Measurements from ENCODE around the gene RNF220.

Gene RNF220

DNA sequence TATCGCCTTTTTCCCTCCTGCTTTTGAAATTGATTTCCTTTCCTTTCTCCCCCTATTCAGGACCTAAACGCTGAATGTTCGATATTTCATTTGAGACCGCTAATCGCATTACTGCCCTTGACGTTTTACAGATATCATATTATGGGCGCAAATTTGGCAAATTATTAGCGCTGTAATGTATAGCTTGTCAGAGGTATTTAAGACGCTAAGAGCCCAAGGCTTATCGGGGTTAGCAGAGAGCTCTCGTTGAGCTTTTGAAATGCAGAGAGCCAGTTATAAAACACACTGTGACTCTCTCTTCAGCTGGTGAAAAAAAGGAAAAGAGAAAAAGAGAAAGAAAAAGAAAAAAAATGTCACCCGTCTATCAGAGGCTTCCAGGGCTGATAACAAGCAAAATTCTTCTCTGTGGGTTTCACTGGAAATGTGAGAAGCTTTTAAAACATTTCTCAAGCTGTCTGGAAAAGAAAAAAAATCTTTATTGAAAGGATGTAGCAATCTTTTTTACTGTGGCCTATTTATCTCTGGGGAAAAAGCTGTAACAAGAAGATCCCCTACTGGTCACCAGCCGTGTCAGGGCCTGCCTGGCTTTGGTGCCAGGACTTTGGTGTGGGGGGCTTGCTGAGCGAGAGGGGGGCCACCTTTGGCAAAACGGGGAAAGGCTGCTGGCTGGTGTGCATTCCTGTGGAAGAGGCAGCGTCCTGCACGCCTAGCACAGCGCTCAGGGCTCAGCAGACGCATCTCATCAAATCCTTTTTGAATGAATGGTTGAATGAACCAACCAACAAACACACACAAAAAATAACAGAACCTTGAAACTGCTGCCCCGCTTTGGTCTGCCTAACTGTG is 119.8 kb downstream of the RNF220 start:
- no peak for DNase-seq

DNA sequence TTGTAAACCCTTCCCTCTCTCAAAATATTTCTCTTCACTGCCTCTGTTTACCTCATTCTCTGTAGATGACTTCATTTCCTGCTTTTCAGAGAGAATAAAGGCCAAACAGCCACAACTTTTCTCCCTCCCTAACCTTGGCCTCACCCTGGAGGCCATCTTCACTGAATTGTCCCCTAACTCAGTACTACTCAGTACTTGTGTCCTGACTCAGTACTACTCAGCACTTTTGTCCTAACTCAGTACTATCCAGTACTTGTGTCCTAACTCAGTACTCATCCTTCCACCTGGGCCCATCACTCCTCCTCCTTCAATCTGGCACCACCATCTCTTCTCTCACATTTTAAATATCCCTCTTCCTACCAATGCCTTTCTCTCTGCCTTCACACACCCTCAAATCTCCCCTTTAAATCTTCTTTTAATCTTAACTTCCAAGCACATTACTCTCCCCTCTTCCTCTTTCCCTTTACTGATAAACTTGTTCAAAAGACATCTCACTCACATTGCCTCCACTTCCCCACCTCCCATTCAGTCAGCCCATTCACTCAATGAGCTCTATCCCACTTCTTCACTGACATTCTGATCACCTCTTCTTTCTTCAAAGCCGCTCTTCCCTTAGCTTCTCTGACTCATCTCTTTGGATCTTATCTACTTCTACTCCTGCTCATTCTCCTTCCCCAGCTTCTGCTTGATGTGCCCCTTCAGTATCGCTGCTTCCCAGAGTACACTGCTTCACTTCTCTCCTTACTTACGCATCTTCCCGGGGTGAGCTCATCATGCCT is 121.4 kb downstream of the RNF220 start:
- no peak for DNase-seq

GRCh38 chr1:44531785-44532566 is 126.9 kb downstream of the RNF220 start:
- peak in 1 of 2 experiments; percentile 11 for DNase-seq

DNA sequence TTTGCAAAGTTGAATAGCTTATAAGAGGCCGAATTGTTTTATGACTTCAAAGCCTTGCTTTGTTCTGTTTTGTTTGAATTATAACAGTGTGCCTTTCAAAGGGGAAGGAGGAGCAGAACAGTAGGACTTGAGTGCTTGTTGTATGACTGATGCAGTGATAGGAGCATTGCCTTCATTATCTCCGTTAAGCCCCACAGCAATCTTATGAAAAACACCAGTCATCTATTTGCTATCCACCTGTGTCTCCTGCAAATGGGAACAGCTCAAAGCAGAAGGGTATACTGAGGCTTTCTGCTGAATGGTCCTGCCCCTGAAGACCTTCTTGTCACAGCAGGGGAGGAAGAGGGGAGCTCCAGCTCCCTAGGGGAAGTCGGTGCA is 127.5 kb downstream of the RNF220 start:
- no peak for DNase-seq

DNA sequence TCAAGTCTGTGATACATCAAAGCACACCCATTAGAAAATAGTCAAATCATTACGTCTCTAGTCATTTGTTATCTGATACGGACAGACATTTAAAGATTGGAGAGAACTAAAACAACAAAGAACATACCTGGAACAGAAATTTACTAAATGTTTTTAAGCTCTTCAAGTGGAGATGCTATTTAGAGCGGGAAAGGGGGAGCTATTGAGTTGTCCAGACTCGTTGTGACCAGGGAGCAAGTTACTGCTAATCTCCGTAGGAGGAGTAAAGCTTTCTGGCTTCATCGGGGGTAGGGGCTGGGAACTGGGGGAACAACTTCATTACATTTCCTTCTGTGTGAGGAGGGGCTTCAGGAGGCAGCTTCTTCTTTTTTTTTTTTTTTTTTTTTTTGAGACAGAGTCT is 129.7 kb downstream of the RNF220 start:
- no peak for DNase-seq

DNA sequence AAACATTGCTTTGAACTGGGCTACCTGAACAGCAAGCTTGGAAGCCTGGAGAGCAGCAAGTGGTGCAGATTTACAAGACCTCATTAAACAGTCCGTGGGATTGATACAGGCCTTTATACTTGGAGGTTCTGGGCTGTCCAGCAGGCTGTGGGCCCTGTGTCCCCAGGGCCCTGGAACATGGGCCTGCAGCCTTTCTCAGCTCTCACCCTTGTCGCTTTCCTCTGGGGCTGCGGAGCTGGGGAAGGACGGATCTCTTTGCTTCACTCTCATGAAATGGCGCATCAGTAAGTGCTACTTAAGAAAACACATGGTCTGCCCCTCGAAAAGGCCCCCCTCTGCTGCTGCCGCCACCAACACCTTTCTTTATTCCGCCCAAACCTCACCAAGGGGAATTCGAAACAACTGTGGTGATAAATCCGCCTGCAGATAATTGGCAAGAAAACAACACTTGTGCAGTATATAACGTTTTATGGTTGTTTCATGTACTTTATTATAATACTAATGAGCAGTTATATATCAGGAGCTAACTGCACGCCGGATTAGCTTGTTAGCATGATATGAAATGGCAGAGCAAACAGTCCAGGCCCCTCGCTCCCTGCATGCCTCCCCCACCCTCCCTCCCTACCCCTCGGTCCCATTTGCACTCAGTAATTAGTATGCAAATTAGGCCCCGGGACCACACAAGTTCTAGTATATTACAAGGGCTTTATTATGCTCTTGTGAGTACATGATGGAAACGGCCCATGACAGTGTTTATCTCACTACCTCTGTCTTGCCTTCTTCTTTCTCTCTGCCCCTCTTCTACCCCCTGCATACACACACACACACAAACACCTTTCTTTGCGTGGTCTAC is 131.5 kb downstream of the RNF220 start:
- no peak for DNase-seq

DNA sequence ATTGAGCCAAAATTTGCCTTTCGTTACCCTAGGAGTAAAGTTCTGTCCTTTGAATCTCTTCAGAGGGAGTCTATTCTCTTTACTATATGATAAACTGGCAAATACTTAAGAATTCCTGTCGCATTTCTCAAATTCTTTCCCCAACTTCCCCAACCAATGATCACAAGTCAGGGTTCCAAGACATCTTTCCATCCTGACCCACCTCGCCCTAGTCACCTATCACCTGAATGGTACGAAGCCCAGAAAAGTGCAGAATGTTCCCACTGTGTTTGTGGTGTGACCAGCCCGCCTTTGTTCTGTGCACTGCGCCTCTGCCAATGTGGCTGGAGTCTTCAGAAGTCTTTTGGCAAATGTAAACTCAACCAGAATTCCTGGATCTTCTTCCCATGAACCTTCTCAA is 132.5 kb downstream of the RNF220 start:
- no peak for DNase-seq

GRCh38 chr1:44537956-44538355 is 132.9 kb downstream of the RNF220 start:
- DNase-seq: no peak

DNA sequence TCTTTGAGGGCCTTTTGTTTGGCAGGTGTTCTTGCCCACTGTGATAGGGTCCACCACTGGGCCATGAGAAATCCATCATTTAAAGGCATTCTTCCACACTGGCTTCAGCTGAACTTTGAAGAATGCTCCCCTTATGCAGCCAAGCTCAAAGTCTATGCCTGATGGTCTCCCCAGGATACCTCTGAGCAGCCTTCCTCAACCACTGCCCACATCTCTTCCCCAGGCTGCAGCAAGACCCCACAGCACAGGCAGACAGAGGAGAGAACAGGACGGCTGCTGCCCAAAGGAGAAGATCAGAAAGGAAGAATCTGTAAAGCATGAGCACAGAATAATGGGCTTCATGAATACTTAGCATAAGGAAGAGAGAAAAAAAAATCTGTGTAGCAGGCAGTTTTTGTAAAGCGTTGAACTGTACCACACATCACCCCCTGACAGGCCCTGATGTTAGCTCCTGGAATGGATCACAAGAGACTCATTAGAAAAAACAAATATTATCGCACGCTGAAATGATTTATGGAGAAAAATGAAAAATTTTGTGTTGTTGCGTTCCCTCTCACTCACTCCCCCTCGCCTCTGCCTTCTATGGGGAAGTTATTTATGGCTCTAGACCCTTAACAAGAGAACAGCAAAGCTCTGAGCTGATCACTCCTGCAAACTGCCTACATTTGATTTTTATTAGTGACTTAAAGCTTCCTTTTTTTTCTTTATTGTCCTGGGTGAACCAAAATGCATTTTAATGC is 135.1 kb downstream of the RNF220 start:
- no peak for DNase-seq

- DNase-seq: no peak
Observed at GRCh38 chr1:44542420-44543063, 137.5 kb downstream of the RNF220 start.

GRCh38 chr1:44543064-44543744 is 138.1 kb downstream of the RNF220 start:
- peak in 1 of 2 experiments; percentile 21 for DNase-seq

DNA sequence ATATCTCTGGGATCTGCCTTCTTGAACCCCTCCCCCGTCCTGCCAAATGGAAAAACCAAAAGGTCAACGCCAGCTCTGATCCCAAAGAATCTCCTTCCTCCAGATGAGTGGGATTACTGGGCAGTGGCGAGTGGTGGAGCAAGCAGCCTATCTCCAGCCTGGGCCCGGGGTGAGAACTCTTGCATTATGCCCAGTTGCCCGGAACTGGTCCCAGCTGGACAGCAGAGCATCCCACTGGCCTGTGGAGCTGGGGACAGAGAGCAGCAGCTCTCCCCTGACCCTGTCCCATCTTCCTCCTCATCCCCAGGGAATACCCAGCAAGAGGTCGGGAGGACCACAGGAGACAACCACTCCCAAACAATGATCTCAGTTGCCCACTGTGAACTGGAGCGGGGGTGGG is 138.7 kb downstream of the RNF220 start:
- no peak for DNase-seq

DNA sequence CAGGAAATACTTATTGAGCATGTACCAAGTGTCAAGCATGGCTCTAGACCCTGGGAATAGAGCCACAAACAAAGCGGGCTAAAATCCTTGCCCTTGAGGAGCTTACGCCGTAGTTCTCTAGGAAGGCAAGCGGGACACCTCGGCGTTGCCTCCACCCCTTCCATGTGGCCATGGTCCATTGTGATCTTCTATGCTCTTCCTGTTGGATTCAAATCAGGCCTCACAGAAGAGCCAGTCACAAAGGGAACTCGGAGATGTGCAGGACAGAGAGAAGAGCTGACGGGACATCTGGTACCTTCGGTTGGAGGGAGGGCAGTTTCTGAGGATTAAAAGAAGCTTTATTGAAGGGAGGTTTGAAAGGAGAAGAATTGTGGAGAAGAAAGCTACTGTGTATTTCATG is 139.9 kb downstream of the RNF220 start:
- no peak for DNase-seq

DNA sequence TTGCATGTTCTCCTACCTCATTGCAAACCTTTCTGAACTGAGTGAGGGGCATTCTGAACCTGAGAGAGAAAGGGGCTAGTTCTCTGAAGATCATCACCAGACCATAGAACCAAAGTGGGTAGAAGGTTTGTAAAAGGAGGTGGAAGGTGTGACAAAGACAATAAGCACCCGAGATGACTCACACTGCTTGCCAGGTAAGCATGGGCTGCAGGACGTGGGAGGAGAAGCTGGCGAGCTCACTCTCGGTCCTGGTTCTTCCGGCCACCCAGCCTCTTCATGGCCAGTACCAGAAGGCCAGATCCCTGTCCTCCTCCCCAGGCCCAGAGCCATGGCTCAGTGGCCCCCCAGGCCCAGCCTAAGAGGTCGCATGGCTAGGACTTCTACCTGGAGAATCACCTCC is 140.9 kb downstream of the RNF220 start:
- no peak for DNase-seq

DNA sequence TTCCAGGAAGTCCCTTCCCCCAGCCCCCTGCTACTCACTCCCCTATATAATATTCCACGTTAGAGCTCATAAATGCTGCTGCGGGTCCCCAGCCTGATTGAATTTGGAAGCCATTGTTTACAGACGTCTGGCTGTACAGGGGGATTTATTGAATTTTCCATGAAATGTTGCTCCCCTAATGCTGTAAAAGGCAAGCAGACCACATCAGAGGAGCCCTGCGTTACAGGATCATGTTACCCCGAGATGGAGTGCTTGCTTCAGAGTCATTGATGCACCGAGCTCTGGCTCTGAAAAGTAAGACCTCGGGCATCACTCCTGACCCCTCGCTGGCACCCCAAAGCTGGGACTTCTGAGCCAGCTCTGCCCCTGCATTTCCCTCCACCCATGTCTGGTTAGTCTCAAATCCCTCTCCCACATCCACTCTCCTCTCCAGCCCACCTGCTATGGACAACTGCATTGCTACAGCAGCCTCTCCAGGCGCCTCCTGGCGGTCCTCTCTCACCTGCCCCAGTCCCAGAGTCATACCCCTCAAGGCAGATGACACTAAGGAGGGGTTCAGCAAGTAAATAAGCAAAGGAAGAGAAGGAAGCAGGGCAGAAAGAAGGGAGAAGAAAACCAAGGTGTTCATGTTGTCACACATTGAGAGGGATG is 141.5 kb downstream of the RNF220 start:
- no peak for DNase-seq

DNA sequence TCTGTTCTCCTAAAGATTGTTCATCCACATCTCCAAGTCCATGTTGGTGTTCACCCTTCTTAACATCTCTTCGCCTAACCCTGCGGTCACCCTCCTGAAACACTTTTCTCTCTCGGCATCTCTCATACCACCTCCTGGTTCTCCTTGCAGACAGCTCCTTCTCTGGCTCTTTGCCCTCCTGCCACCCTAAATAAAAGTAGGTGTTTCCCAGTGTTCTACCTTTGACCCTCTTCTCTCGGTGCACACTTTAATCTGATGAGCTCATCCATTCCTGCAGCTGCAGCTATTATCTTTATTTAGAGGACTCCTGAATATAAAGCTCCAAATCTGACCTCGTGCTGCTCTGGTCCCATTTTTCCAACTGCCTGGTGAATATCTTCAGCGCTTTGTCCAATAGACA is 142.3 kb downstream of the RNF220 start:
- no peak for DNase-seq

DNA sequence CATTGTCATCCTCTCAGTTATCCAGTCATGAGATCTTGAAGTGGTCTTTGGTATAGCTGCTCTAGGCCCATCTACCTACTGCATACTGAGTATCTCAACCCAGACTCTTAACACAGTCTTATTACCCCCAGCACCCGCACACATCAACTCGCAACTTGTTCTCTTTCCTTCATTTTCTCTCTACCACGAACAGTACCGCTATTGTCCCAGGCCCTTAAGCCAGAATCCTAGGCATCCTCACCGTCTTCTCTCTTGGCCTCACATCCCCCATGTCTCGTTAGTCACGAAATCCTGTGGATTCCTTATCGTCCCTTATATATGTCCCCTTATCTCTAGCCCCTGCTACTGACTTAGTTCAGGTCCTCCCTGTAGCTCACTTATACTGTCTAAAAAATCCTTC is 142.8 kb downstream of the RNF220 start:
- DNase-seq: no peak

GRCh38 chr1:44549510-44549909 is 144.5 kb downstream of the RNF220 start:
- no peak for DNase-seq

GRCh38 chr1:44553127-44553758 is 148.2 kb downstream of the RNF220 start:
- DNase-seq: no peak

- DNase-seq: no peak
Observed at GRCh38 chr1:44553771-44554170, 148.7 kb downstream of the RNF220 start.
